Cardiac muscle cell (in vitro differentiated cells and primary cell): ENCODE measurements around the gene RDH16. TPM values are rescaled to one million over a fixed set of nuclear protein-coding genes. Genes with fewer than 3 reads are reported as not detected.
"Not testable (repeated sequence)": the region's sequence is repeated elsewhere in the genome, so short reads cannot be mapped to it uniquely, and the experiment has no call there.

ENCODE experiments used
- DNase-seq, 2 donors: peaks; one replicate each; pipeline versions ENCODE4 v3.0.0 to v3.0.0-alpha.2; 2010 to 2017; ENCODE audit warnings: low read depth in 1 of 2, low spot score in 1 of 2
- H3K27ac ChIP-seq: fragments of 200-600 bp; sonication (generic); 2 replicates; pipeline ENCODE4 v1.5.1; 2016
- H3K27me3 ChIP-seq: fragments of 200-600 bp; sonication (generic); 2 replicates; pipeline ENCODE4 v1.6.0; 2016; ENCODE audit warnings: control low read depth
- H3K36me3 ChIP-seq: fragments of 200-600 bp; sonication (generic); 2 replicates; pipeline ENCODE4 v1.5.1; 2016; ENCODE audit warnings: control low read depth
- H3K4me1 ChIP-seq: fragments of 200-600 bp; sonication (generic); 2 replicates; pipeline ENCODE4 v1.8.1; 2017; ENCODE audit warnings: low read depth, mild to moderate bottlenecking, mixed run types
- H3K4me3 ChIP-seq: fragments of 200-600 bp; sonication (generic); 2 replicates; pipeline ENCODE4 v1.5.1; 2016; ENCODE audit warnings: mild to moderate bottlenecking
- H3K9me3 ChIP-seq: fragments of 200-600 bp; sonication (generic); 2 replicates; pipeline ENCODE4 v1.5.1; 2017; ENCODE audit warnings: low read depth, mild to moderate bottlenecking, control low read depth
- polyA plus RNA-seq: library from polyadenylated mRNA; unstranded; fragments of >200 nt; fragmentation: Nextera tagmentation; extraction: Ambion mirVana; gene quantifications from 2 replicates; pipeline ENCODE4 v1.2.1, GENCODE V29; 2016
- total RNA-seq: library from RNA; depleted of rRNA; stranded (reverse); fragments of >200 nt; gene quantifications from 2 replicates; pipeline ENCODE4 v1.2.3, GENCODE V29; 2016
- TF ChIP-seq, protein P1 (sequence below): IDR thresholded peaks from 2 replicates; pipeline ENCODE4 v1.5.1; 2012; ENCODE audit warnings: low read depth, mild to moderate bottlenecking, low read length

The RDH16 gene
- total and polyA plus RNA-seq, 2 experiments from 2014 or later: 0.92 to 2.6 TPM

DNA sequence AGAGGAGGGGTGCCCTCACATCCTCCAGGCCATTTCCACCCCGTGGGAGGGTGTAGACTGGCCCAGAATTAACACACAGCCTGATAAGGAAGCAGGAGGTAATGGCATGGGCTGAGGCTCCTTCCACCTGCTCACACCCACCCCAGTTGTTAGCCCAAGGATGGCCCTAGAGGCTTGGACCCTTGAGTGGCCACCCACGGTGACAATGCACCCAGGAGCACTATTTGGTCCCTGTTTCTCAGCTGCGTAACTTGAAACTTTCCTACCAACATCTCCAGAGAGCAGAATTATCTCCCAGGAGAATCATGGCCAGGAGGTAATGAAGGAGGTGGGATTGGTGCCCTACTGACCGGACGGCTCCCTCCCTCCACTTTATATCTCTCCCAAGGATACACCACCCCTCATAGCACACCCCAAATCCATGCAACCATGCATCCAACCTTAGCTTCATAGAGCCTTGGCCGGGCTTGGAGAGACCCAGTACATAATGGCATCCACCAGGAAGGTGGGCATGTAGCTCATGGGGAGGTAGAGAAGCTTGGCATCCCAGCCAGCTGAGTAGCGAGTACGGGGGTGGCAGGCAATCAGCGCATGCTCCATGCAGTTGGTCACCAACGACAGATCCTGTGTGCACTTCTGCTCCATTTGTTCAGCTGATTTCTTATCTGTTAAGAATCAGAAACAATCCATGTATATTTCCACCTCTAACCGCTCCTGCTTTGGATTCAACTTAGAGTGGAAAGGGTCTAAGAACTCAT, 5.6 kb downstream of the RDH16 start:
- no peak for DNase-seq
- Histone ChIP-seq H3K4me1 (no peaks in the 10 kb centered on the region), H3K4me3 (no peak overlapping the region), H3K36me3 (no peaks in the 10 kb centered on the region), H3K27ac (no peak overlapping the region), H3K27me3 (no peaks in the 10 kb centered on the region), H3K9me3 (no peaks in the 10 kb centered on the region)
- TF ChIP-seq, protein P1, sequence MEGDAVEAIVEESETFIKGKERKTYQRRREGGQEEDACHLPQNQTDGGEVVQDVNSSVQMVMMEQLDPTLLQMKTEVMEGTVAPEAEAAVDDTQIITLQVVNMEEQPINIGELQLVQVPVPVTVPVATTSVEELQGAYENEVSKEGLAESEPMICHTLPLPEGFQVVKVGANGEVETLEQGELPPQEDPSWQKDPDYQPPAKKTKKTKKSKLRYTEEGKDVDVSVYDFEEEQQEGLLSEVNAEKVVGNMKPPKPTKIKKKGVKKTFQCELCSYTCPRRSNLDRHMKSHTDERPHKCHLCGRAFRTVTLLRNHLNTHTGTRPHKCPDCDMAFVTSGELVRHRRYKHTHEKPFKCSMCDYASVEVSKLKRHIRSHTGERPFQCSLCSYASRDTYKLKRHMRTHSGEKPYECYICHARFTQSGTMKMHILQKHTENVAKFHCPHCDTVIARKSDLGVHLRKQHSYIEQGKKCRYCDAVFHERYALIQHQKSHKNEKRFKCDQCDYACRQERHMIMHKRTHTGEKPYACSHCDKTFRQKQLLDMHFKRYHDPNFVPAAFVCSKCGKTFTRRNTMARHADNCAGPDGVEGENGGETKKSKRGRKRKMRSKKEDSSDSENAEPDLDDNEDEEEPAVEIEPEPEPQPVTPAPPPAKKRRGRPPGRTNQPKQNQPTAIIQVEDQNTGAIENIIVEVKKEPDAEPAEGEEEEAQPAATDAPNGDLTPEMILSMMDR: no peak

DNA sequence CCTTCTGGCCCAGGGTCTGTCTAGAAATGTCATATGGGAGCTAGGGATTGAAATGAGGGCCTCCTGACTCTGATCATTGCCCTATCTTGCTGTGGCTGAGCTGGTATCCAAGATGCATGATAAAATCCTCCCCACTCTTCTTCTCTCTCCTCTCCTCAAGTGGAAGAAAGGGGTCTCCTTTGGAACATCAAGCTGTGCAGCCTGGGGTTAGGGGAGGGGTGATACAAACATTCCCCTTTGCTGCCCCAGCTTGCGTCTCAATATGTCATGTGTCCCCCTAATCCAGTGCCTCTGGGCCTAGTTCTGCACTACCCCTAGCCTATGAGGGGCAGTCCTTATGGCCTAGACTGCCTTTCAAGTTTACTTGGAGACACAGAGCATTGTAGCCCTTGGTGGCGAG, 8.5 kb downstream of the RDH16 start:
- DNase-seq: no peak
- Histone ChIP-seq H3K4me1 (no peaks in the 10 kb centered on the region), H3K4me3 (no peak overlapping the region)

GRCh38 chr12:56948457-56948777, 9.0 kb downstream of the RDH16 start:
- no peak overlapping the region for H3K4me3 ChIP-seq
- H3K9me3 ChIP-seq: no peaks in the 10 kb centered on the region
- no peaks in the 10 kb centered on the region for H3K4me1 ChIP-seq
- H3K27me3 ChIP-seq: no peaks in the 10 kb centered on the region
- no peak for DNase-seq
- no peak overlapping the region for H3K27ac ChIP-seq
- TF ChIP-seq, protein P1: no peak
- H3K36me3 ChIP-seq: no peaks in the 10 kb centered on the region

More for the DNA sequence above, 8.5 kb downstream of the RDH16 start:
- H3K36me3 ChIP-seq: no peaks in the 10 kb centered on the region
- H3K9me3 ChIP-seq: no peaks in the 10 kb centered on the region
- H3K27me3 ChIP-seq: no peaks in the 10 kb centered on the region
- TF ChIP-seq, protein P1: no peak
- H3K27ac ChIP-seq: no peak overlapping the region

GRCh38 chr12:56947633-56948456, 9.6 kb downstream of the RDH16 start:
- H3K4me1 ChIP-seq: no peaks in the 10 kb centered on the region
- peak in 1 of 2 donors; percentile 24 for DNase-seq
- TF ChIP-seq, protein P1: no peak
- no peaks in the 10 kb centered on the region for H3K36me3 ChIP-seq
- H3K4me3 ChIP-seq: no peak overlapping the region
- H3K27me3 ChIP-seq: no peaks in the 10 kb centered on the region
- H3K9me3 ChIP-seq: no peaks in the 10 kb centered on the region
- no peak overlapping the region for H3K27ac ChIP-seq

DNA sequence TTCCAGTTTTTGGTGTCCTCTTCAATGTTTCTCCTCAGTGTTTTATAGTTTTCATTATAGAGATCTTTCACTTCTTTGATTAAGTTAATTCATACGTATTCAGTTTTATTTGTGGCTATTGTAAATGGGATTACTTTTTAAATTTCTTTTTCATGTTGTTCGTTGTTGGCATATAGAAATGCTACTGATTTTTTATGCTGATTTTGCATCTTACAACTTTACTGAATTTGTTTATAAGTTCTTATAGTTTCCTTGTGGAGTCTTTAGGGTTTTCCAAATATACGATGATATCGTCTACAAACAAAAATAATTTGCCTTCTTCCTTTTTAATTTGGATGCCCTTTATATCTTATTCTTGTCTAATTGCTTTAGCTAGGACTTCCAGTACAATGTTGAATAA, 13.5 kb downstream of the RDH16 start:
- Histone ChIP-seq H3K36me3 (no peaks in the 10 kb centered on the region), H3K9me3 (no peaks in the 10 kb centered on the region), H3K4me3 (no peak overlapping the region), H3K27me3 (no peaks in the 10 kb centered on the region), H3K4me1 (no peaks in the 10 kb centered on the region), H3K27ac (no peak overlapping the region)
- no peak for DNase-seq
- TF ChIP-seq, protein P1: no peak

DNA sequence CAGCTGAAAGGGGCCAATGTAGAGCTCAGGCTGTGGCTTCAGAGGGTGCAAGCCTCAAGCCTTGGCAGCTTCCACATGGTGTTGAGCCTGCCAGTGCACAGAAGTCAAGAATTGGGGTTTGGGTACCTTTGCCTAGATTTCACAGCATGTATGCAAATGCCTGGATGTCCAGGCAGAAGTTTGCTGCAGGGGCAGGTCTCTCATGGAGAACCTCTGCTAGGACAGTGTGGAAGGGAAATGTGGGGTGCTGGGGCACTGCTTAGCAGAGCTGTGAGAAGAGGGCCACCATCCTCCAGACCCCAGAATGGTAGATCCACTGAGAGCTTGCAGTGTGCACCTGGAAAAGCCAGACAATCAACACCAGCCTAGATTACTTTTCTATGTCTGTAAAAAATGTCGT, 14.0 kb downstream of the RDH16 start:
- not testable (repeated sequence) for DNase-seq, H3K27me3 ChIP-seq, H3K27ac ChIP-seq, H3K4me3 ChIP-seq, H3K36me3 ChIP-seq, H3K9me3 ChIP-seq, H3K4me1 ChIP-seq
